IPS DF 6.9 (cell line): Measurements from ENCODE around the gene UFSP1.
"Not testable (repeated sequence)": the region's sequence is repeated elsewhere in the genome, so short reads cannot be mapped to it uniquely, and the experiment has no call there.

ENCODE experiments used
- DNase-seq: peaks from one replicate; pipeline ENCODE4 v3.0.0-alpha.2; 2013; ENCODE audit warnings: low read depth, low spot score
- H3K27ac ChIP-seq: one replicate; pipeline ENCODE4 v1.5.1; 2013; ENCODE audit warnings: low read length, control low read depth
- H3K27me3 ChIP-seq: 2 replicates; pipeline ENCODE4 v1.6.1; 2013; ENCODE audit warnings: mild to moderate bottlenecking, low read length; ENCODE audit not compliant: control insufficient read depth, insufficient read depth
- H3K36me3 ChIP-seq: 2 replicates; pipeline ENCODE4 v1.6.1; 2013; ENCODE audit warnings: low read length; ENCODE audit not compliant: control insufficient read depth, insufficient read depth
- H3K4me1 ChIP-seq: 2 replicates; pipeline ENCODE4 v1.6.1; 2013; ENCODE audit warnings: low read length; ENCODE audit not compliant: control insufficient read depth, insufficient read depth
- H3K4me3 ChIP-seq: 2 replicates; pipeline ENCODE4 v1.5.1; 2013; ENCODE audit warnings: mild to moderate bottlenecking, low read length
- H3K9me3 ChIP-seq: 2 replicates; pipeline ENCODE4 v1.6.1; 2013; ENCODE audit warnings: low read length, inconsistent platforms; ENCODE audit not compliant: control insufficient read depth, insufficient read depth
- WGBS: extraction: QIAGEN DNeasy Blood & Tissue Kit; methylation state at CpG from one replicate; pipeline ENCODE4 v1.1.7; 2013; ENCODE audit warnings: mixed read lengths, missing lambda C conversion rate; ENCODE audit not compliant: insufficient read length, insufficient coverage; 5-methylcytosine and 5-hydroxymethylcytosine counted together

UFSP1 gene

DNA sequence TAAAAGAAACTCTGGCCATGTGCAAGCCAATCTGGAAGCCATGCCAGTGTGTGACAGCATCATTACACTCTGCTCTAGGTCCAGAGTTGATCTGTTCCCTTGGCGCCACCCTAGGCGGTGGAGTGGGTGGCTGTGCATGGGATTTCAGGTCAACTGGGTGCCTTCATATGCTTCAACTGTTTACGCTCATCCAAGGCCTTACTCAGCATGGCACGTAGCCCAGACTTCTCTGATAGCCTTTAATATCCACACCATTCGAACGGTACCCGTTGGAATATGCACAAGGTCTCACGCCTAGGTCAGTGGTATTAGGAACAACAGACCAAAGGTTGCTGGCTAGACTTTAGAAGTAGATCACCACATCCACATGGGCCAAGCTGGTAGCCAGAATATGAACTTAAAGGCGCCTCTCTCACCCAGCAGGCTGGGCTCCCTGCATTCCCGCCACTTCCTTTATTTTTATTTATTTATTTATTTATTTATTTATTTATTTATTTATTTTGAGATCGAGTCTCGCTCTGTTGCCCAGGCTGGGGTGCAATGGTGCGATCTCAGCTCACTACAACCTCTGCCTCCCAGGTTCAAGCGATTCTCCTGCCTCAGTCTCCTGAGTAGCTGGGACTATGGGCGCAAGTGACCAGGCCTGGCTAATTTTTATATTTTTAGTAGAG lies 24.8 kb upstream of the UFSP1 start:
- Histone ChIP-seq H3K4me1 (no peaks in the 10 kb centered on the region), H3K27me3 (no peaks in the 10 kb centered on the region), H3K9me3 (no peaks in the 10 kb centered on the region), H3K4me3 (no peak overlapping the region), H3K27ac (no peak overlapping the region), H3K36me3 (no peaks in the 10 kb centered on the region)
- no CpG with 5 or more reads among the region's 15 CpGs for WGBS
- DNase-seq, result no peak

DNA sequence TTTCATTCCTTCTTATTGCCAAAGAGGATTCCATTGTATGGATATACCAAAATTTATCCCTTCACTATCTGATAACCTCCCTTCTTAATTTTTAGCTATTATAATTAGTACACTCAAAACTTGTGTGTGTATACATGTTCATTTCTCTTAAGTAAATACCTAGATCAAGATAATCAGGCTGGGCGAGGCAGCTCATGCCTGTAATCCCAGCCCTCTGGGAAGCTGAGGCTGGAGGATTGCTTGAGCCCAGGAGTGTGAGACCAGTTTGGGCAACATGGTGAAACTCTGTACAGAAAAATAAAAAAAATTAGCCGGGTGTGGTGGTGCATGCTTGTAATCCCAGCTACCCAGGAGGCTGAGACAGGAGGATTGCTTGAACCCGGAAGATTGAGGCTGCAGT lies 22.0 kb upstream of the UFSP1 start:
- no peak for DNase-seq
- WGBS, result no CpG with 5 or more reads among the region's 3 CpGs
- no peak overlapping the region for H3K4me3 ChIP-seq
- H3K9me3 ChIP-seq, result no peaks in the 10 kb centered on the region
- H3K36me3 ChIP-seq, result no peaks in the 10 kb centered on the region
- no peaks in the 10 kb centered on the region for H3K27me3 ChIP-seq
- H3K4me1 ChIP-seq, result no peaks in the 10 kb centered on the region
- no peak overlapping the region for H3K27ac ChIP-seq

DNA sequence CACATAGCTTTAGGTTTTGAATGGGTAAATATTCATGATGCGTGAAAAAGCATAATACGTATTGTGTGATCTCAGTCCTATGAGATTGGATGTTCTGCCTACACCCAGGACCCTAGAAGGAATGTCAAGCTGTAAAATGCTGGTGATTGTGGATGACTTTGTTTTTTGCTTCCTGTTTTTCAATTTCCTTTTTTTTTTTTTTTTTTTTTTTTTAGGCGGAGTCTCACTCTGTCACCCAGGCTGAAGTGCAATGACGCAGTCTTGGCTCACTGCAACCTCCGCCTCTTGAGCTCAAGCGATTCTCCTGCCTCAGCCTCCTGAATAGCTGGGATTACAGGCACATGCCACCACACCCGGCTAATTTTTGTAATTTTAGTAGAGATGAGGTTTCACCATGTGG lies 20.9 kb upstream of the UFSP1 start:
- H3K4me1 ChIP-seq, DNase-seq, H3K36me3 ChIP-seq, H3K27ac ChIP-seq, H3K9me3 ChIP-seq, H3K27me3 ChIP-seq, H3K4me3 ChIP-seq: not testable (repeated sequence)
- WGBS, result no CpG with 5 or more reads among the region's 7 CpGs

DNA sequence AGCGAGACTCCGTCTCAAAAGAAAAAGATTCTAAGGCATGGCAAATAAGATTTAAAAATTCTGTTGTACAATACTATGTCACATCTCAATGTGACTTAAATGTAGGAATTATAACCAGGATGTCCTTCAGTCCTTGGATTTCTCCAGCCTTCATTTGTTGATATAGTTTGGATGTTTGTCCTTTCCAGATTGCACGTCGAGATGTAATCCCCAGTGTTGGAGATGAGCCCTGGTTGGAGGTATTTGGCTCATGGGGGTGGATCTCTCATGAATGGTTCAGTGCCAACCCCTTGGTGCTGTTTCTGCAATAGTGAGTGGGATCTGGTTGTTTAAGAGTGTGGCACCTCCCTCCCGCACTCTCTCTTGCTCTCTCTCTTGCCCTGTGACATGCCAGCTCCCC lies 19.0 kb upstream of the UFSP1 start:
- Histone ChIP-seq H3K4me3 (no peak overlapping the region), H3K9me3 (no peaks in the 10 kb centered on the region), H3K36me3 (no peaks in the 10 kb centered on the region), H3K4me1 (no peaks in the 10 kb centered on the region), H3K27ac (no peak overlapping the region), H3K27me3 (no peaks in the 10 kb centered on the region)
- no CpG with 5 or more reads among the region's 5 CpGs for WGBS
- no peak for DNase-seq

DNA sequence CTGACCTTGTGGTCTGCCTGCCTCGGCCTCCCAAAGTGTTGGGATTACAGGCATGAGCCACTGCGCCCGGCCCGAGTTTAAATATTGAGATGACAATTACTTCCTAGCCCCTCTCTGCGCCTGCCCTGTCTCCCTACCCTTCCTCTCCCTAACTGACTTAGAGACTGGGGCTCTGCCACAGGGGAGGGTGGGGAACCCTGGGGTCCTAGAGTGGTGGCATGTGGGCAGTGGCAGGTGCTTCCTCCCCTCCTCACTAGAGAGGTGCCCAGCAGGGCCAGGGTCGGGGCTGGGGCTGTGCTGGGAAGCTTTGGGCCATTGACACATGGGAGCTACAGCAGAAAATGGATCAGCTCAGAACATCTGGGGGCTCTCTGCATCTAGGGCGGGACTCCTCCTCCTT lies 13.1 kb upstream of the UFSP1 start:
- DNase-seq, result no peak
- H3K4me1 ChIP-seq, result no peaks in the 10 kb centered on the region
- no CpG with 5 or more reads among the region's 7 CpGs for WGBS
- H3K9me3 ChIP-seq, result no peaks in the 10 kb centered on the region
- H3K4me3 ChIP-seq, result no peak overlapping the region
- H3K27me3 ChIP-seq, result no peaks in the 10 kb centered on the region
- no peaks in the 10 kb centered on the region for H3K36me3 ChIP-seq
- H3K27ac ChIP-seq, result no peak overlapping the region

DNA sequence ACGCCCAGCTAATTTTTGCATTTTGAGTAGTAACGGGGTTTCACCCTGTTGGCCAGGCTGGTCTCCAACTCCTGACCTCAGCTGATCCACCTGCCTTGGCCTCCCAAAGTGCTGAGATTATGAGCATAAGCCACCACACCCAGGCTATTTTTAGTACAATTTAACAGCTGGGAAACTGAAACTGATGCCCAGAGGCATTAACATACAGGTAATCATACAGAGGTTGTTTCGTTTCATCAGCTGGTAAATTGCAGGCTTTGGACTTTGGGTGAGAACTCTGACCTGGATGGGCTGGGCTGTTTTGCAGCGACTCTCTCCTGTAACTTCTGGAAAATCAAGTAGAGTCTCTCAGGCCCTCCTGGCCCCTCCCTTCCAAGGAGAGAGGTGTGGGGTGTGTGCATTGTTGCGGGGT lies 12.4 kb upstream of the UFSP1 start:
- H3K4me3 ChIP-seq, result no peak overlapping the region
- WGBS, result no CpG with 5 or more reads among the region's 5 CpGs
- no peaks in the 10 kb centered on the region; the same call in 1 of the 2 replicates for H3K4me1 ChIP-seq

DNA sequence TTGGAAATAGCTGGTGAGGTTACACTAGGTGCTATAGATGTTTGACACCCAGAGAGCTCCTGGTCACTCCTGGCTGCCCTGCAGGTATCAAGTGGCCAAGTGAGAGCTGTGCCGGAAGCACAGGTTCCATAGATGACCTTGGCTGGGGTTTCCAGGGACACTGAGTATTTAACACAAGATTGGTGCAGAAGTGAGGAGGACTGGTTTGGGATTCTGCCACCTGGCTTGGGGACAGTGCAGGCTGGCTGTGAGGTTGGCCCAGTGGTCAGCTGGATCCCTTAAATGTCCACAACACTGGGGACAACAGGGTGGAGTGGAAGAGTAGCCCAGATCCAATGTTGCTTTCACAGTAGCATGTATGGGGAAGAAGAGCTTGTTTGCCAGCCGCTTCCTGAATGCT lies 11.5 kb upstream of the UFSP1 start:
- no CpG with 5 or more reads among the region's 2 CpGs for WGBS
- Histone ChIP-seq H3K27me3 (peaks cover 7% of the 10 kb centered on the region), H3K9me3 (no peaks in the 10 kb centered on the region), H3K4me3 (no peak overlapping the region), H3K27ac (no peak overlapping the region), H3K36me3 (no peaks in the 10 kb centered on the region), H3K4me1 (peaks cover 5% of the 10 kb centered on the region; the same call in 1 of the 2 replicates)
- no peak for DNase-seq

More for the DNA sequence above, 12.4 kb upstream of the UFSP1 start:
- Histone ChIP-seq H3K27ac (no peak overlapping the region), H3K36me3 (no peaks in the 10 kb centered on the region), H3K9me3 (no peaks in the 10 kb centered on the region), H3K27me3 (no peaks in the 10 kb centered on the region)
- no peak for DNase-seq

DNA sequence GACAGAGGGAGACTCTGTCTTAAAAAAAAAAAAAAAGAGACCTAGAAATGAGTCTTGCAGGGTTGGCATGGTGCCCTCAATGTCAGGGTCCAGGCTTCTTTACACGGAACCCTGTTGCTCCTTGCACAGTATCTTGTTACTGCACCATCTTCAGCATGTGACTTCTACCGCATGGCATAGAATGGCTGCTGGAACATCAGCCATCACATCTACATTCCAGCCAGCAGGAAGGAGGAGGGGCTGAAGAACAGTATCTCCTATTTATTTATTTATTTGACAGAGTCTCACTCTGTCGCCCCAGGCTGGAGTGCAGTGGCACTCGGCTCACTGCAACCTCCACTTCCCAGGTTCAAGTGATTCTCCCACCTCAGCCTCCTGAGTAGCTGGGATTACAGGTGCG lies 9.9 kb upstream of the UFSP1 start:
- WGBS, result no CpG with 5 or more reads among the region's 5 CpGs
- DNase-seq, result no peak
- peaks cover 5% of the 10 kb centered on the region; the same call in 1 of the 2 replicates for H3K4me1 ChIP-seq

DNA sequence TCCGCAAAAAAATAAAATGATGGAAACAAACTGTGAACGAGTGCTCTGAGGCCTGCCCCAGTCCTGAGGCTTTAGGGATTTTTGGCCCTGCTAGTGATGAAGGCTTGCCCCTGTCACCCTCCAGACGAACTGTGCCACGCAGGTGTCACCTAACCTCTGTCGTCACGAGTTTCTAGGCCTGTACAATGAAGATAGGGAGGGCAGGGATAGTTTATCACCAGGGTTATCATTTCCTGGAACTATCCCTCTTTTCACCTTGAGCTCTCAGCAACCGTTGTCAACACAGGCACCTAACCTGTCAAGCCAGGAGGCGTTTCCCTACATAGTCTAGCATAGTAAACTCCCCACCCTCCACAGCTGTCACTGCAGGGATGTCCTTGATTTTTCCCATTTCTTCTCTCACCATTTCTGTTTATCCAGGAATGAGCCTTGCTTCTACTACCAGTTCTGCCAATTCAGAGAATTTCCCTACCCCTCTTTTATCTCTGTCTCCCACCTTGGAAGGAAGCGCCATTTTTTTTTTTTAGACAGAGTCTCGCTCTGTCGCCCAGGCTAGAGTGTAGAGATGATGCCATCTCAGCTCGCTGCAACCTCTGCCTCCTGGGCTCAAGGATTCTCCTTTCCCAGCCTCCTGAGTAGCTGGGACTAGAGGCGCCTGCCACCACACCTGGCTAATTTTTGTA lies 8.4 kb upstream of the UFSP1 start:
- Histone ChIP-seq H3K27me3 (peaks cover 8% of the 10 kb centered on the region), H3K4me1 (peaks cover 5% of the 10 kb centered on the region; the same call in 1 of the 2 replicates), H3K9me3 (no peaks in the 10 kb centered on the region), H3K36me3 (no peaks in the 10 kb centered on the region), H3K27ac (no peak overlapping the region), H3K4me3 (no peak overlapping the region)
- DNase-seq, result no peak
- no CpG with 5 or more reads among the region's 13 CpGs for WGBS

More for the DNA sequence above, 9.9 kb upstream of the UFSP1 start:
- no peaks in the 10 kb centered on the region for H3K9me3 ChIP-seq
- no peak overlapping the region for H3K27ac ChIP-seq
- H3K27me3 ChIP-seq, result peaks cover 8% of the 10 kb centered on the region
- no peak overlapping the region for H3K4me3 ChIP-seq
- H3K36me3 ChIP-seq, result no peaks in the 10 kb centered on the region

DNA sequence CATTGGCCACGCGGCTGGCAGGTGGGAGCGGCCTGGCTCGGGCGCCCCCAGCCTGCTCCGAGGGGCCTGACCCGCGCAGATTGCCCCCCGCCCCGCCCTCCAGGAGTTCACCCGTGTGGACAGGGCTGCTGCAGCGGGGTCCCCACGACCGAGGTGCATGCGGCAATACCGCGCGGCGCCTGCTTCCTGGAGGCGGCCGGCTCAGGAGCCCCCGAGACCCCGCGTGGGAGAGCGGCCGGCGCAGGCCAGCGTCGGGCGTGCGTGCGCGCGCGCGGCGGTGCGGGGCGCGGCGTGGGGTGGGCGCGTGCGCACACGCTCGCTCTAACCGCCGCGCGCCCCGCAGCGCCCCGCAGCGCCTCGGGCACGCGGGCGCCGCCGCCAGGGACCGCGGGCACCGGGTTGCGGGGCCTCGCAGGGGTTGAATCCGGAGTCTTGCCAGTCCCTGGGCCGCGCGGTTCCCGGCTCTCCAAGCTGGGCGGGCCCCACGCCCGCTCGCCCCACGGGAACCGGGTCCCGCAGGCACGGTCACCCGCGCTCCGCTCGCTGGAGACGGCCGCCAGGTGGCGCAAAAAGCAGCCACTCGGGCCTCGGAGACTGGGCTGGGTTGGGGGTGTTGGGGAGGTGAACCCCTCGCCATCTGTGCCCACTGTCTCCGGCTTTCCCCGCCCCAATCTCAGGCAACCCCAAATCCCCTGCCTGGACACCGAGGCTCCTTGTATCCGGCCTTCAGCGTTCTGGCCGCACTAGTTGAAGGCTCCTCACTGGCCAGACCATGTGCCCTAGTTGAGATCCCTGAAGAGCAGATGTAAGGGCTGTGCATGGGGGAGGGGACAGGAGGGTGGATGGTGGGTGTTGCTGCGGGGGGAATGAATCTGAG lies 7.5 kb upstream of the UFSP1 start:
- Histone ChIP-seq H3K9me3 (no peaks in the 10 kb centered on the region), H3K4me1 (peaks cover 5% of the 10 kb centered on the region; the same call in 1 of the 2 replicates), H3K27ac (no peak overlapping the region), H3K27me3 (peaks cover 8% of the 10 kb centered on the region), H3K36me3 (no peaks in the 10 kb centered on the region), H3K4me3 (peak overlapping the region; percentile 20; the same call in 1 of the 2 replicates)
- WGBS, result no CpG with 5 or more reads among the region's 95 CpGs
- DNase-seq, result no peak
